ENCODE measurements around the gene ADGRV1.

GRCh38 chr5:91146905-91147600 lies 588.5 kb downstream of the ADGRV1 start:
- TF ChIP-seq ELF4 (IDR thresholded peaks at IDR 0.05) (no peak), SP1 (IDR thresholded peaks at IDR 0.05) (no peak), FOXK2 (IDR thresholded peaks at IDR 0.05) (no peak), LEF1 (IDR thresholded peaks at IDR 0.05; ENCODE audit: borderline replicate concordance) (no peak)
